HFF-Myc (cell line): ENCODE results near the gene LSM11.

Experiments
- DNase-seq: peaks from one replicate; pipeline ENCODE4 v3.0.0-alpha.2; 2011; ENCODE audit warnings: low read depth; ENCODE audit errors: extremely low read depth
- H3K4me3 ChIP-seq: replicated peaks from 2 replicates; pipeline ENCODE4 v1.5.1; 2011; ENCODE audit warnings: low read depth, mild to moderate bottlenecking, control low read depth, low read length
- CTCF ChIP-seq: IDR thresholded peaks from 2 replicates; pipeline ENCODE4 v1.5.1; 2012; ENCODE audit warnings: mild to moderate bottlenecking, low read depth, low read length, control low read depth; ENCODE audit errors: missing control alignments

LSM11 gene

GRCh38 chr5:157772127-157772526 is 28.6 kb downstream of the LSM11 start:
- DNase-seq, result no peak
- no peak overlapping the region for H3K4me3 ChIP-seq
- no peak for TF ChIP-seq CTCF

GRCh38 chr5:157778121-157778805 is 34.8 kb downstream of the LSM11 start:
- no peak overlapping the region for H3K4me3 ChIP-seq
- peak; percentile 72 for DNase-seq
- no peak for TF ChIP-seq CTCF

GRCh38 chr5:157779221-157779620 is 35.7 kb downstream of the LSM11 start:
- H3K4me3 ChIP-seq, result no peak overlapping the region
- DNase-seq, result no peak
- no peak for TF ChIP-seq CTCF

- DNase-seq, result no peak
- TF ChIP-seq CTCF, result no peak
- H3K4me3 ChIP-seq, result no peak overlapping the region
Observed at GRCh38 chr5:157785801-157786200, 42.3 kb downstream of the LSM11 start.

- no peak for TF ChIP-seq CTCF
- DNase-seq, result no peak
- no peak overlapping the region for H3K4me3 ChIP-seq
Observed at GRCh38 chr5:157793301-157793700, 49.8 kb downstream of the LSM11 start.

- no peak for TF ChIP-seq CTCF
- DNase-seq, result no peak
- no peak overlapping the region for H3K4me3 ChIP-seq
Observed at GRCh38 chr5:157799578-157799977, 56.1 kb downstream of the LSM11 start.

- TF ChIP-seq CTCF, result no peak
- no peak for DNase-seq
- H3K4me3 ChIP-seq, result no peak overlapping the region
Observed at GRCh38 chr5:157800137-157800536, 56.6 kb downstream of the LSM11 start.
